Panc1 (cell line): ENCODE data around the gene RARB. TPM values are rescaled to one million over a fixed set of nuclear protein-coding genes. Genes with fewer than 3 reads are reported as not detected.

Experiments
- ATAC-seq: fragments of 200-7000 bp; cut with Tn5 transposase; 2 replicates; pipeline ENCODE4 v1.9.1; 2020; ENCODE audit warnings: mild to moderate bottlenecking, moderate library complexity
- BruUV-seq: library from RNA; stranded (reverse); fragments of 400-500 nt; replicated peaks from 2 replicates; lab custom pipeline; 2021; lab: Mats Ljungman, UMichigan
- CTCF ChIA-PET: fragments of 300-600 bp; sonication (Branson Sonifier 250); formaldehyde crosslinking; loops from one replicate; lab custom pipeline; 2022; ENCODE audit warnings: antibody characterized with exemption; lab: Charles Lee
- POLR2A ChIA-PET: fragments of 300-600 bp; sonication (Branson Sonifier 250); formaldehyde crosslinking; loops from one replicate; lab custom pipeline; 2022; ENCODE audit warnings: antibody characterized with exemption; lab: Charles Lee
- DNase-seq: peaks from one replicate; pipeline ENCODE4 v3.0.0-alpha.2; 2010; ENCODE audit warnings: low read depth, low spot score
- H3K27ac ChIP-seq: 2 replicates; pipeline ENCODE4 v1.5.1; 2011; ENCODE audit warnings: mild to moderate bottlenecking, low read length, inconsistent platforms
- H3K27me3 ChIP-seq: fragments of 200-500 bp; sonication (Bioruptor generic); 2 replicates; pipeline ENCODE4 v1.6.0; 2014; ENCODE audit warnings: low read length, inconsistent platforms; ENCODE audit not compliant: control insufficient read depth, insufficient read depth
- H3K36me3 ChIP-seq: fragments of 200-500 bp; sonication (Bioruptor generic); 2 replicates; pipeline ENCODE4 v1.5.1; 2014; ENCODE audit warnings: inconsistent platforms, mild to moderate bottlenecking, low read length, moderate library complexity; ENCODE audit not compliant: control insufficient read depth, insufficient read depth
- H3K4me1 ChIP-seq: 2 replicates; pipeline ENCODE4 v1.5.1; 2011; ENCODE audit warnings: inconsistent platforms, mild to moderate bottlenecking, low read length, moderate library complexity; ENCODE audit not compliant: control insufficient read depth, insufficient read depth
- H3K4me3 ChIP-seq, 2 experiments: 2 replicates each; pipeline ENCODE4 v1.5.1; 2011 to 2012; ENCODE audit warnings: low read depth in 2 of 2, low read length in 2 of 2, mild to moderate bottlenecking in 2 of 2, inconsistent platforms in 1 of 2, moderate library complexity in 1 of 2
- H3K9me3 ChIP-seq: fragments of 200-500 bp; sonication (Bioruptor generic); 2 replicates; pipeline ENCODE4 v1.5.1; 2014; ENCODE audit warnings: low read depth, mild to moderate bottlenecking, inconsistent platforms, low read length, moderate library complexity; ENCODE audit not compliant: control insufficient read depth, insufficient read depth
- POLR2AphosphoS5 ChIP-seq: IDR thresholded peaks from 2 replicates; pipeline ENCODE4 v1.6.1; 2012; ENCODE audit warnings: mild to moderate bottlenecking, low read depth, low read length, moderate library complexity
- SIN3A ChIP-seq: IDR thresholded peaks from 2 replicates; pipeline ENCODE4 v1.6.1; 2012; ENCODE audit warnings: low read depth, mild to moderate bottlenecking, low read length, moderate library complexity, borderline replicate concordance; ENCODE audit not compliant: insufficient read depth
- TCF7L2 ChIP-seq: IDR thresholded peaks from 2 replicates; pipeline ENCODE4 v1.6.1; 2011; ENCODE audit warnings: mild to moderate bottlenecking, low read depth, low read length, inconsistent platforms
- in situ Hi-C: cut with HindIII; loops from 2 replicates; pipeline ENCODE4 v1.10.0; 2016; ENCODE audit warnings: low sequenced_read_pairs, low pct_unique_long_range_greater_than_20kb
- intact Hi-C: fragments of 100-400 bp; cut with micrococcal nuclease; formaldehyde crosslinking; loops from one replicate; pipeline ENCODE4 v1.10.0; 2022; ENCODE audit not compliant: unreplicated experiment
- total RNA-seq: library from RNA; stranded (reverse); gene quantifications from one replicate; pipeline ENCODE4 v1.2.1, GENCODE V29; 2021; ENCODE audit not compliant: unreplicated experiment
- TF ChIP-seq, protein P1 (sequence below): fragments of 450-650 bp; IDR thresholded peaks from 2 replicates; pipeline ENCODE4 v1.5.1; 2017; ENCODE audit warnings: mild to moderate bottlenecking
- TF ChIP-seq, protein P2 (sequence below), 2 experiments: IDR thresholded peaks; 2 replicates each; pipeline ENCODE4 v1.6.1; 2011 to 2012; ENCODE audit warnings: low read depth in 2 of 2, control low read depth in 1 of 2, low read length in 1 of 2, mild to moderate bottlenecking in 1 of 2, moderate library complexity in 1 of 2; ENCODE audit not compliant: insufficient read depth in 1 of 2

RARB gene
- total RNA-seq, 1 experiment from 2014 or later, result not detected

DNA sequence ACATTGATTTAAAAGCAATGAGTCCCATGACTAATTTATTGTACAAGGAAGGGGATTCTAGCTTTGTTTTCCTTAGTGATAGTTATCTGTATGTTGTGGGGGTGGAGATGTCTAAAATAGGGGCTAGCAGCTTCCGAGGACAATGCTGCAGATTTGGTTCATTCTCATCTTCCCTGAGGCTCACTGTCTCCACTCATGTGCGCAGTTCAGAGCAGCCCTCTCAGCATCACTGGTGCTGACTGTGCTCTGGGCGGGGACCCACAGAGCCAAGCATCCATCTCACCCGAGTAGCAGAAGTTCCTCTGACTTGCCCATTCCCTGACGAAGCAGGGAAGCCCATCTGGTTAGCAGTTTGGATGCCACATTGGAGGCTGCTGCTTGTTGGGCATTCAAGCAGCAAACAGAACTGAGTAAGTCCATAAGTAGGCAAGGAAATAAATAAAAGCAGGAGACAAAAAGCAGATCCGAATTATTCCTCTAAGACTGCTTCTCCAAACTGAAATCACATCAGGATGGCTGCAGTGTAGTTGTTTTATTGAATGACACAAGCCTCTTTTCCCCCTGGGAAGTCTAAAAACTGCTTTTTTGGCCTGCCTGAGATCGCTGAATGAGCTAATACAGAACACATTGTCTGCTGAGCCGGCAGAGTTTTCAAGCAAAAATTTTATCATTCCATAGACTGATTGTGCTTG, 27.5 kb downstream of the RARB start:
- TF ChIP-seq, protein P1, sequence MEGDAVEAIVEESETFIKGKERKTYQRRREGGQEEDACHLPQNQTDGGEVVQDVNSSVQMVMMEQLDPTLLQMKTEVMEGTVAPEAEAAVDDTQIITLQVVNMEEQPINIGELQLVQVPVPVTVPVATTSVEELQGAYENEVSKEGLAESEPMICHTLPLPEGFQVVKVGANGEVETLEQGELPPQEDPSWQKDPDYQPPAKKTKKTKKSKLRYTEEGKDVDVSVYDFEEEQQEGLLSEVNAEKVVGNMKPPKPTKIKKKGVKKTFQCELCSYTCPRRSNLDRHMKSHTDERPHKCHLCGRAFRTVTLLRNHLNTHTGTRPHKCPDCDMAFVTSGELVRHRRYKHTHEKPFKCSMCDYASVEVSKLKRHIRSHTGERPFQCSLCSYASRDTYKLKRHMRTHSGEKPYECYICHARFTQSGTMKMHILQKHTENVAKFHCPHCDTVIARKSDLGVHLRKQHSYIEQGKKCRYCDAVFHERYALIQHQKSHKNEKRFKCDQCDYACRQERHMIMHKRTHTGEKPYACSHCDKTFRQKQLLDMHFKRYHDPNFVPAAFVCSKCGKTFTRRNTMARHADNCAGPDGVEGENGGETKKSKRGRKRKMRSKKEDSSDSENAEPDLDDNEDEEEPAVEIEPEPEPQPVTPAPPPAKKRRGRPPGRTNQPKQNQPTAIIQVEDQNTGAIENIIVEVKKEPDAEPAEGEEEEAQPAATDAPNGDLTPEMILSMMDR, result no peak
- TF ChIP-seq SIN3A (no peak), POLR2AphosphoS5 (no peak), TCF7L2 (no peak)
- TF ChIP-seq, protein P2, sequence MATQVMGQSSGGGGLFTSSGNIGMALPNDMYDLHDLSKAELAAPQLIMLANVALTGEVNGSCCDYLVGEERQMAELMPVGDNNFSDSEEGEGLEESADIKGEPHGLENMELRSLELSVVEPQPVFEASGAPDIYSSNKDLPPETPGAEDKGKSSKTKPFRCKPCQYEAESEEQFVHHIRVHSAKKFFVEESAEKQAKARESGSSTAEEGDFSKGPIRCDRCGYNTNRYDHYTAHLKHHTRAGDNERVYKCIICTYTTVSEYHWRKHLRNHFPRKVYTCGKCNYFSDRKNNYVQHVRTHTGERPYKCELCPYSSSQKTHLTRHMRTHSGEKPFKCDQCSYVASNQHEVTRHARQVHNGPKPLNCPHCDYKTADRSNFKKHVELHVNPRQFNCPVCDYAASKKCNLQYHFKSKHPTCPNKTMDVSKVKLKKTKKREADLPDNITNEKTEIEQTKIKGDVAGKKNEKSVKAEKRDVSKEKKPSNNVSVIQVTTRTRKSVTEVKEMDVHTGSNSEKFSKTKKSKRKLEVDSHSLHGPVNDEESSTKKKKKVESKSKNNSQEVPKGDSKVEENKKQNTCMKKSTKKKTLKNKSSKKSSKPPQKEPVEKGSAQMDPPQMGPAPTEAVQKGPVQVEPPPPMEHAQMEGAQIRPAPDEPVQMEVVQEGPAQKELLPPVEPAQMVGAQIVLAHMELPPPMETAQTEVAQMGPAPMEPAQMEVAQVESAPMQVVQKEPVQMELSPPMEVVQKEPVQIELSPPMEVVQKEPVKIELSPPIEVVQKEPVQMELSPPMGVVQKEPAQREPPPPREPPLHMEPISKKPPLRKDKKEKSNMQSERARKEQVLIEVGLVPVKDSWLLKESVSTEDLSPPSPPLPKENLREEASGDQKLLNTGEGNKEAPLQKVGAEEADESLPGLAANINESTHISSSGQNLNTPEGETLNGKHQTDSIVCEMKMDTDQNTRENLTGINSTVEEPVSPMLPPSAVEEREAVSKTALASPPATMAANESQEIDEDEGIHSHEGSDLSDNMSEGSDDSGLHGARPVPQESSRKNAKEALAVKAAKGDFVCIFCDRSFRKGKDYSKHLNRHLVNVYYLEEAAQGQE (IDR thresholded peaks at IDR 0.05; ENCODE audit: insufficient read depth in 1 of 2, low read depth in 2 of 2, low read length in 1 of 2), result no peak
- no peaks in the 10 kb centered on the region for H3K36me3 ChIP-seq
- no peak for ATAC-seq
- POLR2A ChIA-PET, result no interaction called here
- no TSS peak for BruUV-seq
- H3K4me1 ChIP-seq, result no peaks in the 10 kb centered on the region
- in situ Hi-C loops, result no loop called here
- CTCF ChIA-PET, result no interaction called here
- intact Hi-C loops, result no loop called here
- no peaks in the 10 kb centered on the region for H3K9me3 ChIP-seq
- no peak overlapping the region for H3K27ac ChIP-seq
- no peaks in the 10 kb centered on the region for H3K27me3 ChIP-seq
- no peak overlapping the region for H3K4me3 ChIP-seq
- no peak for DNase-seq

DNA sequence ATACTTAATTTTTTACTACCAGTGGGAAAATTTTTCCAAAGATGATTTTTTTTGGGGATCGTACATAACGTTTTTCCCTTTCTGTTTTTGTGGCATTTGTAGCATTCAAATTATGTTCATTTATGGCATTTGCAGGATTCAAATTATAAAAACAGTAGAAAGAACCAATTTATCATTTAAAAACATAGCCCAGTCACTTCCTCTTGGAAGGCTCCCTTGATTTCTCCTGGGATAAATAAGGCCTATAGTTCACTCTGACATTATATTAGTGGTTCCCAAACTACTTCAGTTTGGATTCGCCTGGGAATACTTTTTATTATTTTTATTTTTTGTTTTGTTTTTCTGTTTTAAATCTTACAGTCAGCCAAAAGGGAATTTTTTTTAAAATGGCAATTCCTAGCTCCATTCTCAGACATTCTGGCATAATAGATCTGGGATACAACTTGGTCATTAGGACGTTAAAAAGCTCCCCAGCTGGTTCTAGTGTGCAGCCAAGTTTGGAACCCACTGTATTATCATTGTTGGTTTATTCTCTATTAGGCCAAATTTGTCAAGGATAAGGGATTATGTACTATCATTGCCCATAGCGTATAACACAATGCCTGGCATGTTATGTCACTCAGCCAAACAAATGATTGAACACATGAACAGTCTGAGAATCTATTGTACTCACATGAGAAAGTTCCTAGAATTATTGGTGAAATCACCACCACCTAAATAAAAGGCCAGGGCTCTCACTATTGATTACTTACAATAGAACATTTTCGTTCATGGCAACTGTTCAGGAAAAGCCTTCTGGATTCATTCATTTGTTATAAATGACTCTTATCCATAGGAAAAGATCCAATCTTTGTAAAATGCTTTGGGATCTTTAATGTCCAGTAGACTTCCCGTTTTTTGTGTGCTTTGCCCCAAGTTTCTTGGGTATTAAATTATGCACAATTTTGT, 28.9 kb downstream of the RARB start:
- no peak for TF ChIP-seq POLR2AphosphoS5
- TF ChIP-seq SIN3A, result no peak
- TF ChIP-seq, protein P1, result no peak
- TF ChIP-seq TCF7L2, result no peak
- TF ChIP-seq, protein P2 (IDR thresholded peaks at IDR 0.05; ENCODE audit: insufficient read depth in 1 of 2, low read depth in 2 of 2, low read length in 1 of 2), result no peak
- Histone ChIP-seq H3K27me3 (no peaks in the 10 kb centered on the region), H3K4me1 (no peaks in the 10 kb centered on the region), H3K36me3 (no peaks in the 10 kb centered on the region), H3K27ac (no peak overlapping the region), H3K4me3 (no peak overlapping the region), H3K9me3 (no peaks in the 10 kb centered on the region)
- no peak for DNase-seq
- ATAC-seq, result no peak
- no TSS peak for BruUV-seq
- ChIA-PET POLR2A (no interaction called here), CTCF (no interaction called here)
- intact Hi-C loops (no loop called here), in situ Hi-C loops (no loop called here)
